H1 (cell line): ENCODE data around the gene HNRNPA3. TPM values are rescaled to one million over a fixed set of nuclear protein-coding genes. Genes with fewer than 3 reads are reported as not detected.

Experiments
- FOSL1 ChIP-seq: IDR thresholded peaks from 2 replicates; pipeline ENCODE4 v1.6.1; 2011; ENCODE audit warnings: mild to moderate bottlenecking, low read depth, low read length, moderate library complexity; ENCODE audit not compliant: insufficient read depth
- polyA plus RNA-seq, 7 experiments: library from polyadenylated mRNA; depleted of rRNA in 3 of 7; stranded (reverse) in 5 of 7; unstranded in 2 of 7; fragments of >200 nt in 5 of 7; fragments of 200-250 nt in 2 of 7; gene quantifications; 1 replicate in 5 of 7; 2 replicates in 1 of 7; 4 replicates in 1 of 7; pipeline versions ENCODE4 v1.2.1 to v1.2.3, GENCODE V29; 2011 to 2013; ENCODE audit warnings: missing spikeins in 2 of 7, mixed read lengths in 2 of 7
- total RNA-seq: library from RNA; stranded (reverse); fragmentation: NEBNext Ultra II Directional; extraction: Animal tissue kit (Norgen Biotek cat#: 25700); gene quantifications from 2 replicates; pipeline ENCODE4 v1.2.1, GENCODE V29; 2021
- TF ChIP-seq, protein P1 (sequence below): fragments of 300-600 bp; sonication (generic); IDR thresholded peaks from 2 replicates; pipeline ENCODE4 v1.7.1; 2012; ENCODE audit warnings: low read length, moderate library complexity, mild to moderate bottlenecking, inconsistent platforms; ENCODE audit not compliant: insufficient replicate concordance

The HNRNPA3 gene
- total and polyA plus RNA-seq, 2 of the 8 experiments (the other 6 are each of a cell fraction or from before 2014, with no cell fraction given) = 66.1 to 408 TPM

DNA sequence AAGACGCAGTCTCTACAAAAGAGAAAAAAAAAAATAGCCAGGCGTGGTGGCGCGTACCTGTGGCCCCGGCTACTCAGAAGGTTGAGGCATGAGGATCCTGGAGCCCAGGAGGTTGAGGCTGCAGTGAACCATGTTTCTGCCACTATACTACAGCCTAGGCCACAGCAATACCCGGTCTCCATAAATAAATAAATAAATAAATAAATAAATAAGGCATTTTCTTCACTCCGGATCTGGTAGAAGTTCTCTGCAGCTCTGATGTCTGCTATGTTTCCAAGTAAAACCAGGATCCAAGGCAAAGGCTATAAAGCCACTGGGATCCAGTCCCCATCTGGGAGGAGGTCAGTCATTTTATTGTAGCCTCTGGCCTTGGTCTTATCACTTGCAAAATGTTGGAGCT lies 36.4 kb downstream of the HNRNPA3 start (continued):
- TF ChIP-seq, protein P1, sequence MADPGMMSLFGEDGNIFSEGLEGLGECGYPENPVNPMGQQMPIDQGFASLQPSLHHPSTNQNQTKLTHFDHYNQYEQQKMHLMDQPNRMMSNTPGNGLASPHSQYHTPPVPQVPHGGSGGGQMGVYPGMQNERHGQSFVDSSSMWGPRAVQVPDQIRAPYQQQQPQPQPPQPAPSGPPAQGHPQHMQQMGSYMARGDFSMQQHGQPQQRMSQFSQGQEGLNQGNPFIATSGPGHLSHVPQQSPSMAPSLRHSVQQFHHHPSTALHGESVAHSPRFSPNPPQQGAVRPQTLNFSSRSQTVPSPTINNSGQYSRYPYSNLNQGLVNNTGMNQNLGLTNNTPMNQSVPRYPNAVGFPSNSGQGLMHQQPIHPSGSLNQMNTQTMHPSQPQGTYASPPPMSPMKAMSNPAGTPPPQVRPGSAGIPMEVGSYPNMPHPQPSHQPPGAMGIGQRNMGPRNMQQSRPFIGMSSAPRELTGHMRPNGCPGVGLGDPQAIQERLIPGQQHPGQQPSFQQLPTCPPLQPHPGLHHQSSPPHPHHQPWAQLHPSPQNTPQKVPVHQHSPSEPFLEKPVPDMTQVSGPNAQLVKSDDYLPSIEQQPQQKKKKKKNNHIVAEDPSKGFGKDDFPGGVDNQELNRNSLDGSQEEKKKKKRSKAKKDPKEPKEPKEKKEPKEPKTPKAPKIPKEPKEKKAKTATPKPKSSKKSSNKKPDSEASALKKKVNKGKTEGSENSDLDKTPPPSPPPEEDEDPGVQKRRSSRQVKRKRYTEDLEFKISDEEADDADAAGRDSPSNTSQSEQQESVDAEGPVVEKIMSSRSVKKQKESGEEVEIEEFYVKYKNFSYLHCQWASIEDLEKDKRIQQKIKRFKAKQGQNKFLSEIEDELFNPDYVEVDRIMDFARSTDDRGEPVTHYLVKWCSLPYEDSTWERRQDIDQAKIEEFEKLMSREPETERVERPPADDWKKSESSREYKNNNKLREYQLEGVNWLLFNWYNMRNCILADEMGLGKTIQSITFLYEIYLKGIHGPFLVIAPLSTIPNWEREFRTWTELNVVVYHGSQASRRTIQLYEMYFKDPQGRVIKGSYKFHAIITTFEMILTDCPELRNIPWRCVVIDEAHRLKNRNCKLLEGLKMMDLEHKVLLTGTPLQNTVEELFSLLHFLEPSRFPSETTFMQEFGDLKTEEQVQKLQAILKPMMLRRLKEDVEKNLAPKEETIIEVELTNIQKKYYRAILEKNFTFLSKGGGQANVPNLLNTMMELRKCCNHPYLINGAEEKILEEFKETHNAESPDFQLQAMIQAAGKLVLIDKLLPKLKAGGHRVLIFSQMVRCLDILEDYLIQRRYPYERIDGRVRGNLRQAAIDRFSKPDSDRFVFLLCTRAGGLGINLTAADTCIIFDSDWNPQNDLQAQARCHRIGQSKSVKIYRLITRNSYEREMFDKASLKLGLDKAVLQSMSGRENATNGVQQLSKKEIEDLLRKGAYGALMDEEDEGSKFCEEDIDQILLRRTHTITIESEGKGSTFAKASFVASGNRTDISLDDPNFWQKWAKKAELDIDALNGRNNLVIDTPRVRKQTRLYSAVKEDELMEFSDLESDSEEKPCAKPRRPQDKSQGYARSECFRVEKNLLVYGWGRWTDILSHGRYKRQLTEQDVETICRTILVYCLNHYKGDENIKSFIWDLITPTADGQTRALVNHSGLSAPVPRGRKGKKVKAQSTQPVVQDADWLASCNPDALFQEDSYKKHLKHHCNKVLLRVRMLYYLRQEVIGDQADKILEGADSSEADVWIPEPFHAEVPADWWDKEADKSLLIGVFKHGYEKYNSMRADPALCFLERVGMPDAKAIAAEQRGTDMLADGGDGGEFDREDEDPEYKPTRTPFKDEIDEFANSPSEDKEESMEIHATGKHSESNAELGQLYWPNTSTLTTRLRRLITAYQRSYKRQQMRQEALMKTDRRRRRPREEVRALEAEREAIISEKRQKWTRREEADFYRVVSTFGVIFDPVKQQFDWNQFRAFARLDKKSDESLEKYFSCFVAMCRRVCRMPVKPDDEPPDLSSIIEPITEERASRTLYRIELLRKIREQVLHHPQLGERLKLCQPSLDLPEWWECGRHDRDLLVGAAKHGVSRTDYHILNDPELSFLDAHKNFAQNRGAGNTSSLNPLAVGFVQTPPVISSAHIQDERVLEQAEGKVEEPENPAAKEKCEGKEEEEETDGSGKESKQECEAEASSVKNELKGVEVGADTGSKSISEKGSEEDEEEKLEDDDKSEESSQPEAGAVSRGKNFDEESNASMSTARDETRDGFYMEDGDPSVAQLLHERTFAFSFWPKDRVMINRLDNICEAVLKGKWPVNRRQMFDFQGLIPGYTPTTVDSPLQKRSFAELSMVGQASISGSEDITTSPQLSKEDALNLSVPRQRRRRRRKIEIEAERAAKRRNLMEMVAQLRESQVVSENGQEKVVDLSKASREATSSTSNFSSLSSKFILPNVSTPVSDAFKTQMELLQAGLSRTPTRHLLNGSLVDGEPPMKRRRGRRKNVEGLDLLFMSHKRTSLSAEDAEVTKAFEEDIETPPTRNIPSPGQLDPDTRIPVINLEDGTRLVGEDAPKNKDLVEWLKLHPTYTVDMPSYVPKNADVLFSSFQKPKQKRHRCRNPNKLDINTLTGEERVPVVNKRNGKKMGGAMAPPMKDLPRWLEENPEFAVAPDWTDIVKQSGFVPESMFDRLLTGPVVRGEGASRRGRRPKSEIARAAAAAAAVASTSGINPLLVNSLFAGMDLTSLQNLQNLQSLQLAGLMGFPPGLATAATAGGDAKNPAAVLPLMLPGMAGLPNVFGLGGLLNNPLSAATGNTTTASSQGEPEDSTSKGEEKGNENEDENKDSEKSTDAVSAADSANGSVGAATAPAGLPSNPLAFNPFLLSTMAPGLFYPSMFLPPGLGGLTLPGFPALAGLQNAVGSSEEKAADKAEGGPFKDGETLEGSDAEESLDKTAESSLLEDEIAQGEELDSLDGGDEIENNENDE = no peak
- no peak for TF ChIP-seq FOSL1
